ENCODE measurements around the gene TP53BP1. TPM values are rescaled to one million over a fixed set of nuclear protein-coding genes. Genes with fewer than 3 reads are reported as not detected.
A peak's percentile ranks its signal among the peaks of the same experiment; 100 is the strongest.

Gene TP53BP1
- total and polyA plus RNA-seq, 2 of the 13 experiments (the other 11 are each of a cell fraction or from before 2014, with no cell fraction given) = 17.1 to 17.4 TPM

- ChIA-PET CTCF (ENCODE audit: low intra/inter-chr PET ratio, low total read pairs) (no interaction called here), POLR2A (interaction anchor here (3.3 kb wide), 1 partner anchor 10 kb away, joined by 16 read pairs; the partner anchor contains the start of genes TUBGCP4 and ZSCAN29)
- BruUV-seq (replicated peaks) = no TSS peak
- no peak overlapping the region for H3K4me3 ChIP-seq (replicated peaks in 1 of 3; ENCODE audit: insufficient read depth in 1 of 3, low read depth in 2 of 3, low read length in 3 of 3)
- H3K4me2 ChIP-seq (ENCODE audit: low read depth, low read length) = no peak overlapping the region
- intact Hi-C loops (cut with micrococcal nuclease; ENCODE audit: unreplicated experiment) = no loop called here
- peaks cover 11 to 50% of the 10 kb centered on the region in 2 experiments for H3K36me3 ChIP-seq (replicated peaks in 1 of 2; ENCODE audit: control insufficient read depth in 1 of 2, insufficient read depth in 2 of 2, low read length in 2 of 2)
- DNase-seq (ENCODE audit: low spot score) (no peak), ATAC-seq (no peak), FAIRE-seq (no peak)
- H2AFZ ChIP-seq (ENCODE audit: low read length) = no peak overlapping the region
- in situ Hi-C loops (cut with HindIII; ENCODE audit: extremely low pct_ligation_motif_present, low pct_unique_long_range_greater_than_20kb) = no loop called here
- H3K27ac ChIP-seq (ENCODE audit: extremely low read length, insufficient read depth, low read length) = no peak overlapping the region
- H3K9ac ChIP-seq (ENCODE audit: insufficient read depth, low read depth, low read length) = no peak overlapping the region
- H3K27me3 ChIP-seq (ENCODE audit: control insufficient read depth in 1 of 2, insufficient read depth in 2 of 2, low read length in 2 of 2) = no peaks in the 10 kb centered on the region
- peaks cover 9% of the 10 kb centered on the region for H3K4me1 ChIP-seq (ENCODE audit: insufficient read depth, low read length)
- H4K20me1 ChIP-seq (ENCODE audit: insufficient read depth, low read length) = no peaks in the 10 kb centered on the region
- H3K9me3 ChIP-seq (ENCODE audit: low read length) = no peaks in the 10 kb centered on the region
- H3K79me2 ChIP-seq (ENCODE audit: insufficient read depth, low read length) = no peaks in the 10 kb centered on the region
- TF ChIP-seq MLX (CRISPR knock-in tag; IDR thresholded peaks at IDR 0.05) (no peak), RBFOX2 (IDR thresholded peaks at IDR 0.05; ENCODE audit: low read depth, low read length) (0 out of 2 replicates have a peak, but pooled peaks have one; percentile 20)
- 94% methylated on average over 4 of the region's 4 CpGs for WGBS (ENCODE audit: low lambda C conversion rate)
Observed at GRCh38 chr15:43360821-43361220, 132.1 kb downstream of the TP53BP1 start.

Other genes starting within 250 kb of the TP53BP1 start
- gene TGM5, start 226.2 kb downstream of the TP53BP1 start, total RNA-seq (2016; rRNA removed; fragmentation: Illumina TruSeq; extraction: Trizol) = 0.18 and 0.22 TPM in 2 replicates
- 0.55 and 0.65 TPM in 2 replicates for gene TGM5, start 226.2 kb downstream of the TP53BP1 start, polyA plus RNA-seq (2011; rRNA removed)
- not detected in 2 replicates for gene TGM7, start 190.9 kb downstream of the TP53BP1 start, total RNA-seq (2016; rRNA removed; fragmentation: Illumina TruSeq; extraction: Trizol)
- gene TGM7, start 190.9 kb downstream of the TP53BP1 start, polyA plus RNA-seq (2011; rRNA removed) = not detected in 2 replicates
- gene LCMT2, start 162.6 kb downstream of the TP53BP1 start, total RNA-seq (2016; rRNA removed; fragmentation: Illumina TruSeq; extraction: Trizol) = 9.1 and 10.7 TPM in 2 replicates
- gene LCMT2, start 162.6 kb downstream of the TP53BP1 start, polyA plus RNA-seq (2011; rRNA removed) = 6.2 and 6.9 TPM in 2 replicates
- gene ZSCAN29, start 122.1 kb downstream of the TP53BP1 start, total RNA-seq (2016; rRNA removed; fragmentation: Illumina TruSeq; extraction: Trizol) = 25.1 and 27.4 TPM in 2 replicates
- gene ZSCAN29, start 122.1 kb downstream of the TP53BP1 start, polyA plus RNA-seq (2011; rRNA removed) = 8.3 and 10.6 TPM in 2 replicates
- 20.5 and 23.7 TPM in 2 replicates for gene TUBGCP4, start 122.1 kb downstream of the TP53BP1 start, total RNA-seq (2016; rRNA removed; fragmentation: Illumina TruSeq; extraction: Trizol)
- gene TUBGCP4, start 122.1 kb downstream of the TP53BP1 start, polyA plus RNA-seq (2011; rRNA removed) = 15.0 and 15.1 TPM in 2 replicates
- gene MAP1A, start 24.5 kb upstream of the TP53BP1 start, total RNA-seq (2016; rRNA removed; fragmentation: Illumina TruSeq; extraction: Trizol) = 0.06 and 0.07 TPM in 2 replicates
- under 0.01 and 0.01 TPM in 2 replicates for gene MAP1A, start 24.5 kb upstream of the TP53BP1 start, polyA plus RNA-seq (2011; rRNA removed)
- gene PPIP5K1, start 97.1 kb upstream of the TP53BP1 start, total RNA-seq (2016; rRNA removed; fragmentation: Illumina TruSeq; extraction: Trizol) = 8.2 and 9.9 TPM in 2 replicates
- gene PPIP5K1, start 97.1 kb upstream of the TP53BP1 start, polyA plus RNA-seq (2011; rRNA removed) = 10.9 and 12.3 TPM in 2 replicates
- gene CKMT1B, start 100.9 kb upstream of the TP53BP1 start, total RNA-seq (2016; rRNA removed; fragmentation: Illumina TruSeq; extraction: Trizol) = 0.58 and 0.73 TPM in 2 replicates
- 0.17 and 0.34 TPM in 2 replicates for gene CKMT1B, start 100.9 kb upstream of the TP53BP1 start, polyA plus RNA-seq (2011; rRNA removed)
- 0.07 TPM in 1 of 2 replicates, not detected in the other for gene STRC, start 125.6 kb upstream of the TP53BP1 start, total RNA-seq (2016; rRNA removed; fragmentation: Illumina TruSeq; extraction: Trizol)
- gene STRC, start 125.6 kb upstream of the TP53BP1 start, polyA plus RNA-seq (2011; rRNA removed) = 0.21 and 0.29 TPM in 2 replicates
- gene CATSPER2, start 155.7 kb upstream of the TP53BP1 start, total RNA-seq (2016; rRNA removed; fragmentation: Illumina TruSeq; extraction: Trizol) = 0.53 and 0.66 TPM in 2 replicates
- 0.28 and 0.78 TPM in 2 replicates for gene CATSPER2, start 155.7 kb upstream of the TP53BP1 start, polyA plus RNA-seq (2011; rRNA removed)
- gene CKMT1A, start 200.7 kb upstream of the TP53BP1 start, total RNA-seq (2016; rRNA removed; fragmentation: Illumina TruSeq; extraction: Trizol) = 0.13 TPM in 1 of 2 replicates, not detected in the other
- gene CKMT1A, start 200.7 kb upstream of the TP53BP1 start, polyA plus RNA-seq (2011; rRNA removed) = 0.46 TPM in 1 of 2 replicates, not detected in the other

All from HepG2 (cell line).